ENCODE results near the gene GSTT2.
"Not testable (repeated sequence)": the region's sequence is repeated elsewhere in the genome, so short reads cannot be mapped to it uniquely, and the experiment has no call there.

Gene GSTT2

DNA sequence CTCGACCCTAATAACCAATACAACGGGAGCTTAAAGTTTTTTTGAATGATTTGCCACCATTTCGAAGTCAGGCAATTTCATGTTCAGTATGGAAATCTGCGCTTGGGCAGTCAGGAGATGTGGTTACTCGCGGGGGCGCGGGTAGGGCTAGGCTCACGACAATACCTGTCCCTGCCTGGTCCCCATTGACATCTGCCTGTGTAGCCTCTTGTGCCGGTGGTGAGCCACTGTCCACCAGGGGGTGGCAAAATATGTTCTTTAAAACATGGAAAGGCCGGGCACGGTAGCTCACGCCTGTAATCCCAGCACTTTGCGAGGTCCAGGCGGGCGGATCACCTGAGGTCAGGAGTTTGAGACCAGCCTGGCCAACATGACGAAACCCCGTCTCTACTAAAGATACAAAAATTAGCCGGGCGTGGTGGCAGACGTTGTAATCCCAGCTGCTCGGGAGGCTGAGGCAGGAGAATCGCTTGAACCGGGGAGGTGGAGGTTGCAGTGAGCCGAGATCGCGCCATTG lies 5.0 kb upstream of the GSTT2 start:
- DNase-seq: not testable (repeated sequence)

DNA sequence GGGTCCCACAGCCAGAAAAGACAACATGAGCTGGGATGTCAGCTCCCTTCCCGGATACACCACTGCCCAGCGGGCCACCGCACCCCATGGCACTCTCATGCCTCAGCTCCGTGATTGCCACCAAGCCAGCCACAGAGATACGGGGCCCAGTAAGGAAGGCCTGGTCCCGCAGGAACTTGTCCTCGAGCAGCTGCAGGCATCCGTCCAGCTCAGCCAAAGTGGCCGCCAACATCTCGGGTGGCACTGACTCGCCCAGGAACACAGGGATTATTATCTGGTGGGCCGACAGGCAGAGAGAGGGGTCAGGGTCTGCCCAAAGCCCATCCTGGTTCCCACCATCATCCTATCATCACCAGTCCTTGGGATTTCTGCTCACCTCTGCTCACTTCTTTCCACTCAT lies 2.6 kb upstream of the GSTT2 start:
- DNase-seq: not testable (repeated sequence)

DNA sequence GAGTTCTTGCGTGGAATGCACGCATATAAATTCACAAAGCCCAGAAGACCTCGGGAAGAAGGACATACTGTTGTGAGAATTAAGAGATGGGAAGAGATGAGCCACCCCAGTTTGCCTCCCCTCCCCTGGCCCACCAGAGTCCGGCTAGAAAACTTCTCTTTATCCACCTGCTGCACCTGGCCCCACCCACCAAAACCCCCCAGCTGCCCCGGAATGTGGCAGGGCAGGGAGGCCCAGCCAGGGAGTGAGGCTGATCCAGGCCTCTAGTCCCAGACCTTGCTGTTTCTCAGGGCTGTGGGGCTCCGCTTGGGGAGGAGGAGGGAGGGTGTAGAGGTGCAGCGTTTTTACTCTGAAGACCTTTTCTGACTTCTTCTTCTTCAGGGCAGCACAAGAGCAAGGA lies 633 bp downstream of the GSTT2 start:
- DNase-seq: not testable (repeated sequence)

DNA sequence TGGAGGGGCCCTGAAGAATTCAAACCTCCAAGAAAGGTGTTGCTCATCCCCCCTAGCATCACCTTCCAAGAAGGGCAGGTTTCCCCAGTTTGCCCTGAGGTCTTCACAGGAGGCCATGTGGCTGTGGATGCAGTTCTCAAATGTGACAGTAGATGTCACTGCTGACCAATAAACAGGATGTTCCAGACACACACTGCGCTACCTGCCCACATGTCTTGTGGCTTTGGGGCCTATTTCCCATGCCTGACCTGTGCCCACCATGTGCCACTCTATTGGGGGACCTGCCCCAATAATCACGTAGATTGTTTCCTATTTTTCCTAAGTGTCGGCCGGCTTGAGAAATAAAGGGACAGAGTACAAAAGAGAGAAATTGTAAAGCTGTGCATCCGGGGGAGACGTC lies 4.5 kb downstream of the GSTT2 start:
- DNase-seq: peak in 1 of 2 experiments; percentile 42

DNA sequence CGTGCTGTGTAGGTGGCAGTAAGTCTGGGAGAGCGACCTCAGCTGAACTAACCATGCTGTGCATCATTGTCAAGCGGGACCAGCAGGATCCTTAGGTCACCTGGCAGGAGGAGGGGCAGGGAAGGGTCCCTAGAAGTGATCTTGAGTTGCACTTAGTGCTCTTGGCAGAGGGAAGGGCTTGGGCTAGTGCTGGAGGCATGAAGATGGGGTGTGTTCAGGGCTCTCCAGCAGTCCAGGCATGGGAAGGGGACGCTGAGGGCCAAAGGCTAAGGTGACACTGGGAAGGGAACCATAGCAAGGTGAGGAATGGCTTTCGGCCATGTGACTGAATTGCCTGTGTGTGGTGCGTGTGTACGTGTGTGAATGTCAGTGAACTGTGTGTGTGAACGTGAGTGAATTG lies 6.2 kb downstream of the GSTT2 start:
- not testable (repeated sequence) for DNase-seq

DNA sequence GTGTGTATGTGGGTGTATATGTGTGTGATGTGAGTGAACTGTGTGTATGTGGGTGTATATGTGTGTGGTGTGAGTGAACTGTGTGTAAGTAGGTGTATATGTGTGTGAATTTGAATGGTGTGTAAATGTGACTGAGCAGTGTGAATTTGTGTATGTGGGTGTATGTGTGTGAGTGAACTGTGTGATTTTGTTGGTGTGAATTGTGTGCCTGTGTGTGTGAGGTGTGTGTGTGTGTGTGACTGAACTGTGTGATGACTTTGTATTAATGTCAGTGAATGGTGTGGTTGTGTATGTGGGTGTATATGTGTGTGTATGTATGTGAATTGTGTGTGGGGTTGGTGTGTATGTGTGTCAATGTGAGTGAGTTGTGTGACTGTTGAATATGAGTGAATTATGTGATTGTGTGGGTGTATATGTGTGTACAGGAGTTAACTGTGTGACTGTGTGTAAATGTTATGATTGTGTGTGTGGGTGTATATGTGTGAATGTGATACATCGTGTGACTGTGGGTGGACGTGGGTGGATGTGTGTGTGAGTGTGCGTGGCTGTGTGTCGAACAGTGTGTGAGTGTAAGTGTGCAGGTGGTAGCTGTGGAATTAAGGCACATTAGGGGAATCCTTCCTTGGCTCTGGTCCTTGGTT lies 6.7 kb downstream of the GSTT2 start:
- not testable (repeated sequence) for DNase-seq

DNA sequence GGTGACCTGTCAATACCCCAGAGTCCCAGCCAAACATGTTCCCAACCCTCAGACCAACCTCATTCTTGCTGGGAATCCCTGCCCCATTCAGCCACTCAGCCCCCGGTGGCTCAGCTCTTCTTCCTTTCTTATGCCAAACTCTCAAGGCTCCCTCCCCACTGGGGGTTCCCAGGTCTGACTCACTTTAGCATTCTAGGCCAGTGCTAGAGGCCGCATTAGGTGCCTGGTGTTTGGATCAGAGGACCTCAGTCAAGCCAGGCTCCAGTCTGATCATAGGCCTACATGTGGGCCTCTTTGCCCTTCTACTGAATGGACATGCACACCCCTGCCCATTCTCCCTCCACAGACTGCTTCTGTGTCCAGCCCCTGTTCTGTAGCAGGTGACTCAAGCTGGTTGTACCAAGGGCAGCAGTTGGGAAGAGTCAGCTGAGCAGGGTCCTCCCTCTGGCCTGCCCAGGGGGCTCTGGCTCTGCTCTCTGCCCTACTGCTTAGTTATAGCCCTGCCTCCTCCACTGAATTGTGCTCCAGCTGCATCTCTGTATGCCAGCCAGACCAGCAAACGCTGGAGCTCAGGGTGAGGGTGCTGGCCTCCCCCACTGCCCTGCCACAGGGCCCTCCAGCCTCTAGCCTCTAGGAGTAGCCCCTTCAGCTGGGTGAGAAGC lies 9.8 kb downstream of the GSTT2 start:
- not testable (repeated sequence) for DNase-seq

DNA sequence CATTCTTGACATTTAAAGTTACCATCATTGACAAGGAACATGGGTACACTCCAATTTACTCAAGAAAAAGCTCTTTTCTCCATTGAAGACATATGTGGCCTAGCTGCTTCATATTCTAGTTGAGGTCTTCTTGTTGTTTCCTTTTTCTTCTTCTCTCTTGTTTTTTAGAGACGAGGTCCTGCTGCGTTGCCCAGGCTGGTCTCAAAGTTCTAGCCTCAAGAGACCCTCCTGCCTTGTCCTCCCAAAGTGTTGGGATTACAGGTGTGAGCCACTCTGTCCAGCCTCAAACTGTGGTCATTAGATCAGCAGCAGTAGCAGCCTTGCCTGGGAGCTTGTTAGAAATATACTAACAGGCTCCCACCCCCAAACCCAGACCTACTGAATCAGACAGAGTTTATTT lies 13.1 kb downstream of the GSTT2 start:
- not testable (repeated sequence) for DNase-seq

DNA sequence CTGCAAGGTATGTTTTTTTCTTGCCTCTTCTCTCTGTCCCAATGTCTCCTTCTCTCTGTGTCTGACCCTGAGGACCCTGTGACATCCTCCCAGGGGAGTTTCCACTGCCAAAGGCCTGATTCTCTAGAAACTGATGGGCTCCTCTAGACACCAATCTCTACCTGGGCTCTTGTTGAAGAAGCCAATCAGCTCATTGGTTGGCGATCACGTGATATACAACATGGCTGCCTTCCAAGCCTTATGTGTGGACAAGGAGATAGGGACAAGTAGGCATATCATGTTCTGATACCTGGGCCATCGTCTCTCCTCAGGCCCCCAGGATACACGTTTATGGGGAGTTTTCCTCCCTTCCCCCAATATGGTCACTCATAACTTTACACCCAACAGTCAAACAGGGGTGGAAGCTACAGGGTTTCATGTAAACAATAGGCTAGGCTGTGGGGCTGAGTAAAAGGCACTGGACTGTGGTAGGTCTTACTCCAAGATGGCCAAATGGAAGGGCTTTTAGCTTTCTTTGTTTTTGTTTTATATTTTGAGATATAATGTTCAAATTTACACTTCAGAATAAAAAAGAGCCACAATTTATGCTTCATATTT lies 13.7 kb downstream of the GSTT2 start:
- not testable (repeated sequence) for DNase-seq

DNA sequence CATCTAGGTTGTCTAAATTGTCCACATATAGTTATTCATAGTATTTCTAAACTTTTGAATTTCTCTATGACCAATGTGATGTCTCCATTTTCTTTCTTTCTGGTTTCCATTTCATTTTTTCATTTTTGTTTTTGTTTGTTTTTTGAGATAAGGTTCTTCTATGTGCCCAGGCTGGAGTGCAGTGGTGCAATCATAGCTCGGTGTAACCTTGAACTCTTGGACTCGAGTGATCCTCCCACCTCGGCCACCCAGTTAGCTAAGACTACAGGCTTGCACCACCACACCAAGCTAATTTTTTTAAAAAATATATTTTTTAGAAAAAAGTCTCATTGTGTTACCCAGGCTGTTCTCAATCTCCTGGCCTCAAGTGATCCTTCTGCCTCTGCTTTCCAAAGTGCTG lies 17.2 kb downstream of the GSTT2 start:
- no peak for DNase-seq

DNA sequence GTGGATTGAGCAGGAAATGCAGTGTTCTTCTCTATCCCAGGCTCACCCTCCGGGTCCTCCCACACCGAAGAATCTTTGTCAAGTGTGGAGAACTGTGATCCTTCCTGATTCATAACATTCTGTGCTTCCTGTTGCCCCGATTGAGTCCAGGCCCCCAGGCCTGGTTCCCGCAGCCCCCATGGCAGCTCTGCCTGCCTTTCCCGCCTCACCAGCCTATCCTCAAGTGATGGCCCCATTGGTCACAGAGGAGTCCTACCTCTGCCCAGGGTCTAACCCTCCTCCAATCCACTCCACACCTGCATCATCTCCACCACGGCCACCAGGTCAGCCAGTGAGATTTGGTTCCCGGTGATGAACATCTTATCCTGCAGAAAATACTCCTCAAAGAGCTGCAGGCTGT lies 19.8 kb downstream of the GSTT2 start:
- DNase-seq: not testable (repeated sequence)

DNA sequence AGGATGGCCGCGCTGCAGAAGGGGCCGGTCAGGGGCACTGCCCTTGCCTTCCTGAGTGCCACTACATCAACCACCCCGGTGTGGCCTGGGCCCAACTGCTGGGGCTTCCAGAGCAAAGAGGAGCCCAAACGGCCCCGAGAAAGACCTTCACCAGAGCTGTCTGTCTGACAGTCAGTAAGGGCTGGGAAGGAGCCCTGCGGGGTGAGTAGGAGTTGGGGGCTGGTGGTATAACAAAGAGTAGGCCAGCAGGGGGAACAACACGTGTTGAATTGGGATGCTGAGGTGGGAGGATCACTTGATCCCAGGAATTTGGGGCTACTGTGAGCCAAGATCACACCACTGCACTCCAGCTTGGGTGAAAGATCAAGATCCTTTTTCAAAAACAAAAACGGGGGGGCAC lies 21.4 kb downstream of the GSTT2 start:
- DNase-seq: no peak

DNA sequence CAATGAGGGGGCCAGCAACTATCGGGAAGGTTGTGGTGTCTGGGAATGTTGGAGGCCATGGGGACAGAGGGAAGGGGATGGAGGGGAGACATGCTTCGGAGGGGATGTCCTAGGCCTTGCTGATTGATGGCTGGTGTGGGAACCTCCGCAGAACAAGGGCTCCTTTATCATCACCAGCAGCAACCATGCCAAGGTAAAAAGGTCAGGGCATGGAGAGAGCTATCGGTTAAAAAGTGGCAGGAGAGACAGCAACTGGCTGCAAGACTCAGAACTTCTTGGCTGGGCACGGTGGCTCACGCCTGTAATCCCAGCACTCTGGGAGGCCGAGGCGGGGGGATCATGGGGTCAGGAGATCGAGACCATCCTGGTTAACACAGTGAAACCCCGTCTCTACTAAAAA lies 22.3 kb downstream of the GSTT2 start:
- DNase-seq: no peak

DNA sequence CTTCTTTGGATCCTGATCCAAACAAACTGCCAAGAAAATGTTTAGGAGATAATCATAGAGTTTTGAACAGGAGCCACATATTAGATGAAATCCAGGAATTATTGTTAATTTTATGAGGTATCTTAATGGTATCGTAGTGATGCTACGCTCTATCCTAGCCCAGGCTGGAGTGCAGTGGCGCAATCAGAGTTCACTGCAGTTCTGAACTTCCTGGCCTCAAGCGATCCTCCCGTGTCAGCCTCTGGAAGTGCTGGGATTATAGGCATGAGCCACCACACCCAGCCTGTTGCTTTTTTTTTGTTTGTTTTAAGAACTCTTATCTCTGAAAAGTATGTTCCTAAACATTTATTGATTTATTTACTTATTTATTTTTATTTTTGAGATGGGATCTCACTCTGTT lies 22.9 kb downstream of the GSTT2 start:
- no peak for DNase-seq

DNA sequence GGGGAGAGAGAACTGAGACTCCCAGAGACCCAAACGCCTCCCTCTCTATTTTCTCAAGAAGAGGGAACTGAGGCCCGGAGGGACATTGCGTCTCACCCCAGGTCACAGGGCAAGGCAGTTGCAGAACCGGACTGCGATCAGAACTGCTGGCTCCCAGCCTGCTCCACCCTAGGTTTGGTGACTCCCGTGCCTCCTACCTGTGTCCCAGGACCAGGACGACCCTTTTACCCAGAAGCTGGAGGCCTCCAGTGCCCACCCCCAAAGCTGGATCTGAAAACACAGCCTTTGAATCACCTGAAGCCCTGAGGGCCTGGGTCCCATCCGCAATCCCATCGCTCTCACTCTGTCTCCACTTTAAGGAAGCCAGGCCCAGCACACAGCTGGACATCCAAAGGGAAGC lies 24.0 kb downstream of the GSTT2 start:
- DNase-seq: no peak

DNA sequence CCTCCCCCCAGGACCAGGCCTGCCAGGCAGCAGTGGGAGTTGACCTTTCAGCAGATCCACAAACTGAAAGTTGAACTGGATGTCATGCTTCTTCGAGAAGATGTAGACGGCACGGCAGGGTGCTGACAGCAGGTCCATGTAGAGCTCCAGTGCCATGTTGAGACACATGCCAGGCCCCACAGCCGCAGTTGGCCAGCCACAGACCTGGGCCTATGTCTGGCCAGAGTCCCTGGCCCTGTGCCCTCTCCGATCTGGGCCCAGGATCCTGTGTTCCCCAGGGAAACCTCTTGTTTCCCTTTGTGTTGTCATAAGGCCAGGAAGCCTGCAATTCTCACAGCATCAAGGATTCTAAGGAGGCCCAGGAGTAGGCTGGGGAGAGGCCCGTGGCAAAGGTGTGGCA lies 25.3 kb downstream of the GSTT2 start, which contains the start of gene GSTT4:
TSS of gene GSTT4 (minus strand) at position 253 of the 400 bp plus-strand sequence. CDS start at position 156, 97 bp downstream.
- no peak for DNase-seq

DNA sequence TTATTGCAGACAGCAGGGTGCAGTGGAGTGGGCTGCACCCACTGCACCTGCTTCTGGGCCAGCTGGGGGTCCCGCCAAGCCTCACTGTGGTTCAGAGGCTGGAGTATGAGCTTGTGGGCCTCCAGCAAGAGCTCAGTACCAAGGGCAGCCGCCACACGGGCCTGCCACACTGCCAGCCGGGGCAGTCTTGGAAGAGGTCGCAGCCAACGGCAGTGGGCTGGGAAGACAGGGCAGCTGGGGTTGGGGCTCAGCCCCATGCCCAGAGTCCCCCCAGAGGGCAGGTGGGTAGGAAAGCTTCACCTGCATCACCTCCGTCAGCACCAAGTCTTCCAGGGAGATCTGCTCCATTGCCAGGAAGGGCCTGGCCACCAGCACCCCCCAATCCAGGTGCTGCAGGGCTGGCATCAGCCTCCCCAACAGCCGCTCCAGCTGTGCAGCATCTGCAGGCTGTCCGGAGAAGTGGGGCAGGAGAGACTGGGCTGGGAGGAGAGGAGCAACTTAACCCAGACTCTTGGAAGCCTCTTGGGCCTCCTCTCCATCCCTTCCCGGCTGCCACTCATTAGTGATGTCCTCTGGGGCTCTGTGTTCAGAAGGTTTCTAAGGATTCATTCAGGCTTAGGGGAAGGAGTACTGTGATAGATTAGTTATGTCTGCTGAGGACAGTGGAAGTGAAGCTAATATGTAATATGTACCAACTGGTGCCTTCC lies 26.4 kb downstream of the GSTT2 start:
- DNase-seq: no peak

DNA sequence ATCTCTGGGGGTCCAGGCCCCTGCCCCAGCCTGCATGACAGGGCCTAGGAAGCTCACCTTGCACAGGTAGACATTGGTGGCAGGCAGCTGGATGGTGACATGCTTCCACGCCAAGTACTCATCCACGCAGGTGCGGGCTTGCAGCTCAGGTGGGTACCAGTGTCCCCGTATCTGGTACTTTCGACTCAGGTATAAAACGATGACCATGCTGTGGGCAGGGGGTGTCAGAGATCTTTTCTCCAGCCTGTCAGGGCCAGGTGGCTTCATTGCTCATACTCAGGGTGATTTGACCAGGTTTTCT lies 26.9 kb downstream of the GSTT2 start:
- DNase-seq: no peak

DNA sequence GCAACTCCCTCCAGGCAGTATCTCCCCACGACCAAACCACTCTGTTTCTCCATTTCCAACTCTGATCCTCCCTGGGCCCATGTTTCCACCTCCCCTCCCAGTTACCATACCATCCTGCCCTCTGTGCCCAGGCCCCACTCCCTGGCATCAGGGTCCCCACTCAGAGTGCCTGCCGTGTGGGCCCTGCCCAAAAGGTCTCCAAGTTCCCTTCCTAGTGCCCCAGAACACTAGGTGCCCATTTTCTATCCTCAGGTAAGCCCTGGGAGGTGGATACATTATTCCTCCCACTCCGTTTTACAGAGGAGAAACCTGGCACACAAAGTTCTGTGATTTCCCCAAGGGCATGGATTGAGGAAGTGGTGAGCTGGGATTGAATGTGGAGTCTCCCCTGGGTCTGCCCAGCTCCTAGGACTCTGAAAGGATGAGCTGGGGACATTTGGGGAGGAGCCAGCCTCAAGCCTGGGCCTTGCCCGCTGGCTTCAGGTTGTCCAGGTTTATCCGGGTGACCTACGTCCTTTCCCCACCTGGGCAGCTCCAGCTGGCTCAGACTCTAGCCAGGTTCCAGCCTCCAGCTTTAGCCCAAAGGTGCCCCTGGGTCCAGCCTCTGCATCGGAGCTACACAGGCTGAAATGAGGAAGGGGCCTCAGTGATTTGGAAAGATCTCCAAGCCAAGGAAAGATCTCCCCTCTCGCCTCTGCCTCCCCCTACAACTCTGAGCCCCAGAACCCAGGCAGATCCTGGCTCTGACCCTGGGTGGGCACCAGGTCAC lies 27.5 kb downstream of the GSTT2 start:
- no peak for DNase-seq

DNA sequence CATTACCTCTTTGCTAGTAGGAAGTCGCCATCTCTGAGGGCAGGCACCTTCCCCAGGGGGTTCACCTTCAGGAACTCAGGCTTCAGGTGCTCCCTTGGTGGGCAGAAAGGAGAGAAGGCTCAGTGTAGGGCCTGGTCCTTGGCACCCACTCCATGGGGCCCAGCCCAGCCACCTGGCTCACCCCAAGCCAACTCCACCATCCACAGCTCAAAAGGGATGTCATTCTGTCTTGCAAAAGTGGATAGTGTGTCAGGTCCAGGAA lies 28.0 kb downstream of the GSTT2 start:
- no peak for DNase-seq

DNA sequence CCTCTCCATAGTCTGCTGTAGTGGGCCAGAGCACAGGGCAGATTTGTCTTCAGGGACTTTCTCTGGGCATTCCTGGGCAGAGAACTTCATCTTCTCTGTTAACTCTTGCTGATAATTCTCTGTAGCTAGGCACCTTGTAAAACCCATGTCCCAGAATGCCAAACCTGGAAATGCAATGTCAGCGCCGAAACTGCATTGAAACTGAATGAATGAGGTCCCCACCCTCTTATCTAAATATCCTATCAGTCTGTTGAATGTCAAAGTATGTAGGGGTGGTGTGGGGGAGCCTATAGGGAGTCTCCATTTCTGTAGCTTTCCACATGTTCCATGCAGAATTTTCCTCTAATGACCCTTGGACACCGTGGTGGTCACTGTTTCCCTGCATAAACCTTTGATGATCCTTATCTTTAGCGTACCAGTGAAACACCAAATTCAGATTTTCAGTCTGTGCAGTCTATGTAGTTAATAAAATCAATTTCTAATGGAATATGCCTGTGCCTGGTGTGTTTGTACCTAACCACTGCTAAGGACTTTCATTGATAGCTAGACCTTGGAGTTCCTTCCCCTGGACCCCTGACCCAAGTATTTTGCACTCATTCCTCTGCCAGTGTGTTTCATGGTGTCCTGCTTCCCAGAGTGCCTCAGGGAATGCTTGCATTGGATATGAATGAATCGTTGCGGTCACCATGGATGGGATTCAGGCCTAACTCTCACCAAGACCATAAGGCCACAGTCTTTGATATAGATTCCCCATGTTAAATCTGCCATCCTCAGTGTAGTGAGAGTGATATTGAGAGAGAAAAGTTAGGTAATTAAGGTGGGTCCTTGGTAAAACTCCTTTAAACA lies 28.7 kb downstream of the GSTT2 start:
- no peak for DNase-seq
